Measurements from ENCODE around the gene TWSG1.

TWSG1 gene

DNA sequence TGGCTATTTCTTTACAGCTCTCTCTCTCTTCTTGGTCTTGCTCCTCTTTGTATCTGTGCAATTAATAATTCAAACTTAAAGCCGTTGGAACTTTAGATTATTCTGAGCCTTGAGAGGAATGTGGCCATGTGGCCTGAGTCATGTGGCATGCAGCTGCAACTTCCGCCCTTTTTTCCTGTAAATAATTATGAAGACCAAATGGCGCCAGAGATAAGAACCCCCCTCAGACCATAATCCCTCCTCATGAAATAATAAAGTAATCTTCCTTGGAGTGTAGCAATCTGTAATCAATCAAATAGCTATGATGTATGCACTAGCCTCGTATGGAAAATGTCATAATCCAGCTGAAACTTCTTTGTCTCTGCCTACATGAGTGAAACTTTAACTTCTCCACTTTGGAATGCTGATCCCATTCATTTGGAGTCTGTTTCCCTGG is 13.5 kb upstream of the TWSG1 start:
- peaks cover 11% of the 10 kb centered on the region for H3K4me1 ChIP-seq (ENCODE audit: control insufficient read depth, insufficient read depth, low read length)
- no peaks in the 10 kb centered on the region for H3K9me3 ChIP-seq (replicated peaks; ENCODE audit: low read length)
- H3K9ac ChIP-seq (ENCODE audit: low read depth, low read length), result no peak overlapping the region
- H3K4me3 ChIP-seq (ENCODE audit: low read length), result no peak overlapping the region
- H3K27me3 ChIP-seq (ENCODE audit: control insufficient read depth, insufficient read depth, low read length), result no peaks in the 10 kb centered on the region
- no peak overlapping the region for H3K4me2 ChIP-seq (ENCODE audit: low read length)
- no peaks in the 10 kb centered on the region for H3K36me3 ChIP-seq (ENCODE audit: insufficient read depth, low read length)

DNA sequence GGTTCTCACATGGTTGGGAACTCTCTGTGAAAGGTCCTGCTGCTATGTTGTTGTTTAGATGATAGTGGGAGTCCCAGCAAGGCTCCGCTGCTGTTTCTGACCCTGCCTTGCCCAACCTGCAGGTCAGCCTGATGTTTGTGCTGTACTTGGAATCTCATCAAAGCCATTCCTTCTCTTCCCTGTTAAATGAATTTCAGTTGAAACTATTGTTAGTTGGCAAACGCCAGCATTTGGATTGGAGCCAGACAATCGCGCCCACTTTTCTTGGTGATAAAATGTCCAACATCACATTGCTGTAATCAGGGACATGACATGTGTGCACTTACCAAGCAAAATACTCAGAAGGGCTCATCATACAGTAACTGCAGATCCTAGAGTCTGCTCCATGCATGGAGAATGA is 12.8 kb upstream of the TWSG1 start:
- Histone ChIP-seq H3K4me2 (ENCODE audit: low read length) (no peak overlapping the region), H3K4me1 (ENCODE audit: control insufficient read depth, insufficient read depth, low read length) (peaks cover 11% of the 10 kb centered on the region), H3K9ac (ENCODE audit: low read depth, low read length) (no peak overlapping the region), H3K27me3 (ENCODE audit: control insufficient read depth, insufficient read depth, low read length) (no peaks in the 10 kb centered on the region), H3K4me3 (ENCODE audit: low read length) (no peak overlapping the region), H3K36me3 (ENCODE audit: insufficient read depth, low read length) (no peaks in the 10 kb centered on the region), H3K9me3 (replicated peaks; ENCODE audit: low read length) (no peaks in the 10 kb centered on the region)

DNA sequence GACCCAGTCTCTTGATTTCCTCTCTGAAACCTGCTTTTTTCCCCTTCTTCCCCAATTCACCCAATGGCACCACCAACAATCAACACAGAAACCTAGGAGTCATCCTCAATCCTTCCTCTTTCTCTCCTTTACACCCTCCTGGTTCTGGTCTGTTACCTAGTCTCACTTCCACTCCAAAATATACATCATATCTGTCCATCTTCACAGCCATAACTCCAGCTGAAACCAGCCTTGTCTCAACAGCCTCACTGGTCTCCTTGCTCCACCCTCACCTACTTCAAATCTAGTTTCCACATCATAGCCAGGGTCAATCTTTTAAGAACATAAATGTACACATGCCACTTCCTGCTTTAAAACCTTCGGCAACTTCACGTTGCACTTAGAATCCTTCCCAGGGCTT is 11.8 kb upstream of the TWSG1 start:
- no peak overlapping the region for H3K9ac ChIP-seq (ENCODE audit: low read depth, low read length)
- no peak overlapping the region for H3K4me3 ChIP-seq (ENCODE audit: low read length)
- H3K36me3 ChIP-seq (ENCODE audit: insufficient read depth, low read length), result no peaks in the 10 kb centered on the region
- peaks cover 11% of the 10 kb centered on the region for H3K4me1 ChIP-seq (ENCODE audit: control insufficient read depth, insufficient read depth, low read length)
- no peaks in the 10 kb centered on the region for H3K9me3 ChIP-seq (replicated peaks; ENCODE audit: low read length)
- no peaks in the 10 kb centered on the region for H3K27me3 ChIP-seq (ENCODE audit: control insufficient read depth, insufficient read depth, low read length)
- H3K4me2 ChIP-seq (ENCODE audit: low read length), result no peak overlapping the region

DNA sequence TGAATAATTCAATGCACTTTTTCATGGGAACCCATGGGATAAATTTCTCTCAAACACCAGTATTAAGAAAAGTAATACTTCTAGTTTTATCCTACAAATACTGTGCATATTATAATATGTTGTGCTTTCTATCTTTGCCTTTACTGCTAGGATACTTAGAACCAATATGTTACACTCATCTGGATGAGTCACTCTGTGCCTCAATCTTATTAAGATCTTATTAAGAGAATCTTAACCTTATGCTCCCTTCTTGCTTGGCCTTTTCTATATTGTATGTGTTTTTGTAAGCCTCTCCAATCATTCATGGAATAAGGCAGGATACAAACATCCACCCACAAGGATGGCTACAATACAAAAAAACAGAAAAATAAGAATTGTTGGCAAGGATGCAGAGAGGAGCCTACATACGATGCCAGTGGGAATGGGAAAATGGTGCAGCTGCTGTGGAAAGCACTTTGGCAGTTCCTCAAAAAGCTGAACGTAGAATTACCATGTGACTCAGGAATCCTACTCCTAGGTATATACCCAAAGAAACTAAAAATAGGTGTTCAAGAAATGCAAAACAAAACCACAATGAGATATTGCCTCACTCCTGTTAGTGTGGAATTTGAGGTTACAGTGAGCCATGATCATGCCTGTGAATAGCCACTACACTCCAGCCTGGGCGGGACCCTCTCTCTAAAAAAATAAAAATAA is 10.7 kb upstream of the TWSG1 start:
- H3K4me3 ChIP-seq (ENCODE audit: low read length), result no peak overlapping the region
- no peaks in the 10 kb centered on the region for H3K27me3 ChIP-seq (ENCODE audit: control insufficient read depth, insufficient read depth, low read length)
- H3K4me1 ChIP-seq (ENCODE audit: control insufficient read depth, insufficient read depth, low read length), result peaks cover 12% of the 10 kb centered on the region
- H3K9me3 ChIP-seq (replicated peaks; ENCODE audit: low read length), result no peaks in the 10 kb centered on the region
- H3K4me2 ChIP-seq (ENCODE audit: low read length), result no peak overlapping the region
- no peaks in the 10 kb centered on the region for H3K36me3 ChIP-seq (ENCODE audit: insufficient read depth, low read length)
- no peak overlapping the region for H3K9ac ChIP-seq (ENCODE audit: low read depth, low read length)

DNA sequence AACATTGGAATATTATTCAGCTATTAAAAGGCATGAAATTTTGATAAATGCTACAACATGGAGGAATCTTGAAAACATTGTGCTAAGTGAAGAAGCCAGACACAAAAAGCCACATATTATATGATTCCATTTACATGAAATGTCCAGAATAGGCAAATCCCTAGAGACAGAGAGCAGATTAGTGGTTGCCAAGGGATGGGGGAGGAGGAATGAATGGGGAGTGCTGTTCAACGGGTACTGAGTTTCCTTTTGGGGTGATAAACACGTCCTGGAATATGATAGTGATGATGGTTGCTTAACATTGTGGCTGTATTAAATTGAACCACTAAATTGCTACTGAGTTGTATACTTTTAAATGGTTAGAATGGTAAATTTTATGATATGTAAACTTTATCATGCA is 8.9 kb upstream of the TWSG1 start:
- Histone ChIP-seq H3K4me1 (ENCODE audit: control insufficient read depth, insufficient read depth, low read length) (peaks cover 17% of the 10 kb centered on the region), H3K9ac (ENCODE audit: low read depth, low read length) (no peak overlapping the region), H3K27me3 (ENCODE audit: control insufficient read depth, insufficient read depth, low read length) (no peaks in the 10 kb centered on the region), H3K9me3 (replicated peaks; ENCODE audit: low read length) (no peaks in the 10 kb centered on the region), H3K36me3 (ENCODE audit: insufficient read depth, low read length) (no peaks in the 10 kb centered on the region), H3K4me3 (ENCODE audit: low read length) (no peak overlapping the region), H3K4me2 (ENCODE audit: low read length) (no peak overlapping the region)

DNA sequence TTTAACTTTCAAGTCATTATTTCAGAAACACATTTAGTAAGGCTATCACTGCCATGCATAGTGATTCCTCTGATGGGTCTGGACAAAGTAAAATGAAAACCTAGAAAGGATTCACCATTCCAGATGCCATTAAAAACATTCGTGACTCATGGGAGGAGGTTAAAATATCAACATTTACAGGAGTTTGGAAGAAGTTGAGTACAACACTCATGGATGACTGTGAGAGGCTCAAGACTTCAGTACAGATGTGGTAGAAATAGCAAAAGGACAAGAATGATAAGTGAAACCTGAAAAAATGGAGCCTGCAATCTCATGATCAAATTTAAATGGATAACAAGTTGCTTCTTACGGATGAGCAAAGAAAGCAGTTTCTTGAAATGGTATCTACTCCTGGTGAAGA is 5.8 kb upstream of the TWSG1 start:
- peak overlapping the region; percentile 39 for H3K4me2 ChIP-seq (ENCODE audit: low read length)
- H3K27me3 ChIP-seq (ENCODE audit: control insufficient read depth, insufficient read depth, low read length), result no peaks in the 10 kb centered on the region
- no peaks in the 10 kb centered on the region for H3K9me3 ChIP-seq (replicated peaks; ENCODE audit: low read length)
- H3K36me3 ChIP-seq (ENCODE audit: insufficient read depth, low read length), result no peaks in the 10 kb centered on the region
- H3K4me3 ChIP-seq (ENCODE audit: low read length), result no peak overlapping the region
- no peak overlapping the region for H3K9ac ChIP-seq (ENCODE audit: low read depth, low read length)
- peaks cover 10% of the 10 kb centered on the region for H3K4me1 ChIP-seq (ENCODE audit: control insufficient read depth, insufficient read depth, low read length)

DNA sequence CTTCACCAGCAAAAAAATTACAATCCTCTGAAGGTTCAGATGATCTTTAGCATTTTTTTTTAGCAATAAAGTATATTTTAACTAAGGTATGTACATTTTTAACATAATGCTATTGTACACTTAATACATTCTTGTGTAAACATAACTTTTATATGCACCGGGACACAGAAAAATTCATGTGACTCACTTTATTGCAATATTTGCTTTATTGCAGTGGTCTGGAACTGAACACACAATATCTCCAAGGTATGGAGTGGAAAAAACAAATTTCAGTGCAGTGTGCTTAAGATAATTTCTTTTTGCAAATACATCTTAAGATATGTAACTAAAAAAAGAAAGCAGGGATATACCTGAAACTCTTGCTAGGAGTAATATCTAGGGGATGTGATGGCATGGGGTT is 5.1 kb upstream of the TWSG1 start:
- Histone ChIP-seq H3K27me3 (ENCODE audit: control insufficient read depth, insufficient read depth, low read length) (no peaks in the 10 kb centered on the region), H3K9me3 (replicated peaks; ENCODE audit: low read length) (no peaks in the 10 kb centered on the region), H3K9ac (ENCODE audit: low read depth, low read length) (no peak overlapping the region), H3K4me2 (ENCODE audit: low read length) (peak overlapping the region; percentile 42), H3K36me3 (ENCODE audit: insufficient read depth, low read length) (no peaks in the 10 kb centered on the region), H3K4me1 (ENCODE audit: control insufficient read depth, insufficient read depth, low read length) (peaks cover 6% of the 10 kb centered on the region), H3K4me3 (ENCODE audit: low read length) (no peak overlapping the region)

DNA sequence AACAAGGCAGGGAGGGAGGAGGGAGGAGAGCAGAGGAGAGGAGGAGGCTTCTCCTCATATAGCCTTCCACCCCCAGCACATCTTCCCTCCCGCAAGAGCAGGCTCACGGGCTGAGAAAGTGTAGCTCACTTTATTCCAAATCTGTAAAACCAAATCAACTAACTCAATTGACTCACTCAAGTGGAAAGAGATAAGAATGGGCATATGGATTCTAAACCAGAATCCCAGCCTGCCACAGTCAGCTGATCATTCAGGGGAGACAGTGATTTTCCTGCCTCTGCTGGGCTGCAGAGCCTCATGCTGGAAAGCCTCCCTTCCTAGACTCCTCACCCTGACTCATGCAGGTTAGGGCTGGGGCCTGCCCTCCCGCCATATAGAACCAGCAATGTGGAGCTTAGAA is 4.2 kb upstream of the TWSG1 start:
- Histone ChIP-seq H3K36me3 (ENCODE audit: insufficient read depth, low read length) (no peaks in the 10 kb centered on the region), H3K27me3 (ENCODE audit: control insufficient read depth, insufficient read depth, low read length) (no peaks in the 10 kb centered on the region)

DNA sequence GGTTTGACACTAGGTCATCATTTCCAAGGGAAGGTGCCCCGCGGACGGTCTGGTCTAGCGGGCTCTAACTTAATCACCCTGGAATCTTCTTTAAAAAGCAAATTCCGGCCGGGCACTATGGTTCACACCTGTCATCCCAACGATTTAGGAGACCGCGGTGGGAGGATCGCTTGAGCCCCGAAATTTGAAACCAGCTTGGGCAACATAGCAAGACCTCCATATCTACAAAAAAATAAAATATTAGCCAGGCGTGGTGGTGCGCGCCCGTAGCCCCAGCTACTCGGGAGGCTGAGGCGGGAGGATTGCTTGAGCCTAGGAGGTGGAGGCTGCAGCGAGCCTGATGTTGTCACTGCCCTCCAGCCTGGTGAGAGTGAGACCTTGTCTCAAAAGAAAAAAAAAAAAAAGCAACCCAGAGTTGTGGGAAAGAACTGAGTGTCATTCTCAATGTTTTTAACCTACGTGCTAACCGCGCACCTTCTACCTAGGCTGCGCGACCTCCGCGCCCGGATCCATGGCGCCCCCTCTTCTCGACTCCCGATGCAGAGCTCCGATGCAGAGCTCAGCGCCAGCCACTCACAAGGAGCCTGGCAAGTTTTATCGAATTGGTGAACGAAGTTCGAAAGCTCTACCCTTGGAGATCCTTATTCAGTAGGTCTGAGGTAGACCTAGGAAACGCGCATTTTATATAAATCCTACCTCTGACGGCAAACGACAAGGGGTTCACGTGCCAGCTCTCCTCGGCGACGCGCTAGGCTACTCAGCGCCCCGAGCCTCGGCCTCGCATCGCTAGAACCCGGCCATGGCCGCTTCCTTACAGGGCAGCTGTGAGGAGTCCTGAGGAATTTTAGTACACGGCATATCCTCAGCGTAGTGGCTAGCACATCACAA is 888 bp upstream of the TWSG1 start:
- Histone ChIP-seq H3K9me3 (replicated peaks; ENCODE audit: low read length) (no peaks in the 10 kb centered on the region), H3K4me3 (ENCODE audit: low read length) (peak overlapping the region; percentile 78), H3K4me2 (ENCODE audit: low read length) (peak overlapping the region; percentile 94)

More for the DNA sequence above, 4.2 kb upstream of the TWSG1 start:
- H3K4me1 ChIP-seq (ENCODE audit: control insufficient read depth, insufficient read depth, low read length), result peaks cover 6% of the 10 kb centered on the region
- H3K4me2 ChIP-seq (ENCODE audit: low read length), result no peak overlapping the region
- no peak overlapping the region for H3K4me3 ChIP-seq (ENCODE audit: low read length)
- no peaks in the 10 kb centered on the region for H3K9me3 ChIP-seq (replicated peaks; ENCODE audit: low read length)
- H3K9ac ChIP-seq (ENCODE audit: low read depth, low read length), result no peak overlapping the region

DNA sequence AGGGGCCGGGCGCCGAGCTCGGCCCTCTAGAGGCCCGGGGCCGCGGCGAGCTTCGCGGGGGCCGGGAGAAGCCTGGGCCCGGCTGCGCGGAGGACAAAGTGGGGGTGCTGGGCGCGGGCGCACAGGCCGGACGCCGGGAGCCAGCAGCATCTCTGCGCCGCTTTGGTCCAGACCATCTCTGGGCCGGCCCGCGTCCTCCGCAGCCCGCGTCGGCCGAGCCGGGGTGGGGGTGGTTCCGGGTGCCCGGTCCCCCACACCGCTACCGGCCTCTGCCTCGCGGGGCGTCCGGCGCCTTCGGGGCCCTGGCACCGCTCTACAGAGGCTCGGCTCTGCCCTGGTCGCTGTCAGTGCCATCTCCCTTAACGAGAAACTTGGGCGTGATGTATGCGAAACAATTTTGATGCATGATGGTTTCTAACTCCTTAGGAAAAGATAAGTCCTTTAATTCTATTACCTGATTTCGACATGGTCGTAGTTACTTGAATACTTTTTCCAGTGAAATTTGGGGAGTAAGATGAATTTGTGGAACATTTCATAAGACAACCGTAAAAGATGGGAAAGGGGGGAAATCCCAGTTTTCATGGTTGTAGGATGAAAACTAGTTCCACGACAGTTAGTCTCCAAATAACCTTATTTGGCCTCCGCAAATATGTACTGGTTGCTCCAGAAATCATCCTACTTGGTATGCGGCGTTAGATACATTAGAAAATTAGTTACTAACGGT is 562 bp downstream of the TWSG1 start:
- no peaks in the 10 kb centered on the region for H3K9me3 ChIP-seq (replicated peaks; ENCODE audit: low read length)
- H3K27me3 ChIP-seq (ENCODE audit: control insufficient read depth, insufficient read depth, low read length), result no peaks in the 10 kb centered on the region
- peak overlapping the region; percentile 93 for H3K9ac ChIP-seq (ENCODE audit: low read depth, low read length)
- peak overlapping the region; percentile 87 for H3K4me2 ChIP-seq (ENCODE audit: low read length)
- H3K36me3 ChIP-seq (ENCODE audit: insufficient read depth, low read length), result peaks cover 16% of the 10 kb centered on the region
- H3K4me1 ChIP-seq (ENCODE audit: control insufficient read depth, insufficient read depth, low read length), result peaks cover 10% of the 10 kb centered on the region
- H3K4me3 ChIP-seq (ENCODE audit: low read length), result peak overlapping the region; percentile 91

More for the DNA sequence above, 888 bp upstream of the TWSG1 start:
- Histone ChIP-seq H3K27me3 (ENCODE audit: control insufficient read depth, insufficient read depth, low read length) (no peaks in the 10 kb centered on the region), H3K4me1 (ENCODE audit: control insufficient read depth, insufficient read depth, low read length) (peaks cover 15% of the 10 kb centered on the region), H3K9ac (ENCODE audit: low read depth, low read length) (peak overlapping the region; percentile 73), H3K36me3 (ENCODE audit: insufficient read depth, low read length) (peaks cover 13% of the 10 kb centered on the region)

DNA sequence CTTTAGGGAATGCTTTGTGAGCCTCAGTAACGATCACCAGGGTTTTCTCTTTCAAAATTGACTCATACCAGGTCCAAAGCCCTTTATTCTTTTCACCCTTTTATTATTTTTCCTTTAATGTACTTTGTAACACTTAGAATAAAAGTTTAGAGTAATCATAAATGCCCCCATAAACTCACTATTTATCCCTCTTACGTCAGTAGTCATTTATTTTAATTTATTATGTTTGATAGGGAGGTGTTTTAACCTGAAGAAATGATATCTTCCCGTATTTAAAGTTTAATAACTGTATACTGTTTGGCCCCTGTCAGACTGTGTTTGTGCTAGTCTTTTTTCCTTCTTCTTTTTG is 1.1 kb downstream of the TWSG1 start:
- Histone ChIP-seq H3K36me3 (ENCODE audit: insufficient read depth, low read length) (peaks cover 17% of the 10 kb centered on the region), H3K9me3 (replicated peaks; ENCODE audit: low read length) (no peaks in the 10 kb centered on the region), H3K4me3 (ENCODE audit: low read length) (peak overlapping the region; percentile 91), H3K4me2 (ENCODE audit: low read length) (peak overlapping the region; percentile 87), H3K9ac (ENCODE audit: low read depth, low read length) (peak overlapping the region; percentile 93), H3K27me3 (ENCODE audit: control insufficient read depth, insufficient read depth, low read length) (no peaks in the 10 kb centered on the region), H3K4me1 (ENCODE audit: control insufficient read depth, insufficient read depth, low read length) (peaks cover 10% of the 10 kb centered on the region)
